ENCODE data around the gene SEL1L3. TPM values are rescaled to one million over a fixed set of nuclear protein-coding genes. Genes with fewer than 3 reads are reported as not detected.

Gene SEL1L3
- total and polyA plus RNA-seq, 9 of the 15 experiments (the other 6 are each of a cell fraction or from before 2014, with no cell fraction given), result 10.0 to 44.3 (median 21.6) TPM

GRCh38 chr4:25884031-25884782 is 21.4 kb upstream of the SEL1L3 start (continued):
- TF ChIP-seq REST (IDR thresholded peaks at IDR 0.05; ENCODE audit: borderline replicate concordance) (no peak), REST (CRISPR knock-in tag; IDR thresholded peaks at IDR 0.05; ENCODE audit: low read depth) (no peak), YBX1 (IDR thresholded peaks at IDR 0.05) (no peak), SAFB (IDR thresholded peaks at IDR 0.05; ENCODE audit: borderline replicate concordance, low read depth, low read length) (no peak), SNIP1 (IDR thresholded peaks at IDR 0.05; ENCODE audit: low read depth) (no peak), SRSF9 (IDR thresholded peaks at IDR 0.05; ENCODE audit: borderline replicate concordance, low read depth, low read length) (no peak), NFIC (IDR thresholded peaks at IDR 0.05) (no peak), GTF2B (IDR thresholded peaks at IDR 0.05; ENCODE audit: extremely low read depth, insufficient read length) (no peak)
